Measurements from ENCODE around the gene CD247.
A peak's percentile ranks its signal among the peaks of the same experiment; 100 is the strongest.

The CD247 gene

DNA sequence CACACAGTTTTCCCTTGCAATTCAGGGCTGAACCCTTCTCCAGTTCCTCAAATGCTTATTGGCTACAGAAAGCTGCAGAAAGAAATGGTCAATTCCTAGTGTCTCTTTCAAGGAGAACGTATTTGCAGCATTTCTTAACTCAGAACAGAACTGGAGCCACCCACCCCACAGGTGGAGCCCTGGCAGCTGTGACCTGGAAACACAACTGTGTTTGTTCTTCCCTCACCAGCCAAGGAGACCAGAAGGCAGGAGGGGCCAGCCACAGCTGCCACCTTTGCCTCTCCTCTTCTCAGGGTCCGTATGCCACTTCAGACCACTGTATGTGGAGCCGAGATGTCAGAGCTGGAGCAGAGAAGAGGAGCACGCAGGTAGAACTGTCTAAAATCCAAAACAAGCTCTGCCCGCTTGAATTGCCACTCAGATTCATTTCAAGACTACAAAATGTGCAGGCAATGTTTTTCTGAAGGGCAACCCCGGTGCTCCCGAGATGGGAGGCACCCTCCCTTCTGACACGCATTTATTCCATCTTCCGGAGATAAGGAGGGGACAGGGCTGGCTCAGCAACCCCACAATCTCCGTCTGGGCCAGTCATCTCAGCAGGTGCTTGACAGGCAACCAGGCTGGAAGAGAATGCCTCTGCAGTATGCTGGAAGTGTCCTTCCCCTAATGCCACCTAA is 16.7 kb downstream of the CD247 start:
- TF ChIP-seq MYC (IDR thresholded peaks at IDR 0.05; ENCODE audit: low read depth, low read length) (no peak), POLR2A (IDR thresholded peaks at IDR 0.05; ENCODE audit: extremely low read depth, insufficient read length) (no peak)
- TF ChIP-seq, protein P1, sequence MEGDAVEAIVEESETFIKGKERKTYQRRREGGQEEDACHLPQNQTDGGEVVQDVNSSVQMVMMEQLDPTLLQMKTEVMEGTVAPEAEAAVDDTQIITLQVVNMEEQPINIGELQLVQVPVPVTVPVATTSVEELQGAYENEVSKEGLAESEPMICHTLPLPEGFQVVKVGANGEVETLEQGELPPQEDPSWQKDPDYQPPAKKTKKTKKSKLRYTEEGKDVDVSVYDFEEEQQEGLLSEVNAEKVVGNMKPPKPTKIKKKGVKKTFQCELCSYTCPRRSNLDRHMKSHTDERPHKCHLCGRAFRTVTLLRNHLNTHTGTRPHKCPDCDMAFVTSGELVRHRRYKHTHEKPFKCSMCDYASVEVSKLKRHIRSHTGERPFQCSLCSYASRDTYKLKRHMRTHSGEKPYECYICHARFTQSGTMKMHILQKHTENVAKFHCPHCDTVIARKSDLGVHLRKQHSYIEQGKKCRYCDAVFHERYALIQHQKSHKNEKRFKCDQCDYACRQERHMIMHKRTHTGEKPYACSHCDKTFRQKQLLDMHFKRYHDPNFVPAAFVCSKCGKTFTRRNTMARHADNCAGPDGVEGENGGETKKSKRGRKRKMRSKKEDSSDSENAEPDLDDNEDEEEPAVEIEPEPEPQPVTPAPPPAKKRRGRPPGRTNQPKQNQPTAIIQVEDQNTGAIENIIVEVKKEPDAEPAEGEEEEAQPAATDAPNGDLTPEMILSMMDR (IDR thresholded peaks at IDR 0.05; ENCODE audit: low read depth, low read length): no peak
- TF ChIP-seq, protein P2, sequence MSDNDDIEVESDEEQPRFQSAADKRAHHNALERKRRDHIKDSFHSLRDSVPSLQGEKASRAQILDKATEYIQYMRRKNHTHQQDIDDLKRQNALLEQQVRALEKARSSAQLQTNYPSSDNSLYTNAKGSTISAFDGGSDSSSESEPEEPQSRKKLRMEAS (IDR thresholded peaks at IDR 0.05; ENCODE audit: low read depth, low read length): no peak
- H3K4me3 ChIP-seq (ENCODE audit: low read depth, low read length): no peak overlapping the region
- no peak for DNase-seq (ENCODE audit: low read depth)

DNA sequence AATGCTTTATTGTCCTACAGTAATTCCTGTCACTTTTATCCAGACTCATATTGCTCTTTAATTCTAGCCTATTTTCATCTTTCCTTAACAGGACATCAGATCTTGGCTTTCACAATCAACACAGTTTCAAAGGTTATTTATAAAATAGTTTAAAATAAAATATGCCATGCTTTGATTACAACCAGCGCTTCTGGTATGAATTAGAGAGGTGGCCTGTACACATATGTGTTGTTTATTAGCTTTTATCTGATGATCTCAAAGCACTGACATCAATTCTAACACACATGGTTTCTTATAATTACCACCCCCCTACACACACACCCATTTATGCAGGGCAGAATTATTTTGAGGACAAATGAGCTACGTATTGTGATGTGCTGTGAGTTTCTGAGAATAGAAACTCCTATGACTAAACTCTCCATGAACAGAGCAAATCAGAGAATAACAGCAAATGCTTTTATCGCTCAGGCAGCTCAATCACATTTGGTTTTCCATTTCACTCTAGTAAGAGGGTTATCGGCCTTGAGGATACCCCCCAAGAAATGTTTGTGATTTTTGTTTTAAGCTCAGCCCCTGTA is 18.0 kb downstream of the CD247 start:
- TF ChIP-seq POLR2A (IDR thresholded peaks at IDR 0.05; ENCODE audit: extremely low read depth, insufficient read length): no peak
- TF ChIP-seq, protein P1 (IDR thresholded peaks at IDR 0.05; ENCODE audit: low read depth, low read length): no peak
- H3K4me3 ChIP-seq (ENCODE audit: low read depth, low read length): no peak overlapping the region
- no peak for DNase-seq (ENCODE audit: low read depth)

DNA sequence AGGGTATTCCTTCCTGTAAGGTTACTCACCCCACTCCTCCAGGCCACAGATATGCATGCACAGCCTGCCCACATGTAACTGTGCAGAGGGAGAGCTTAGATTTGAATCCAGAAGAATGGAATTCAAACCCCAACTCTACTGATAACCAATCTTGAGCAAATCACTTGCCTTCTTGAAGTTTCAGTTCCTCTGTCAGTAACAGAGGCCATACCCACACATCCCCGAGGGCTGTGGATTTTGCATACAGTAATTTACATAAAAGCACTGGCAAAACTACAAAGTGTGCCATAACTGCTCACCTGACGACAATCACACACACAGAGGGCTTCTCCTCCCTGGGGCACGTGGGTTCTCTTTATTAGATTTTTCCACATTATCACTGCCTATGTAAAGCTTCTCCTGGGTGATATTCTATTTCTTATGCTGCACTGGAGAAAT is 18.6 kb downstream of the CD247 start:
- H3K4me3 ChIP-seq (ENCODE audit: low read depth, low read length): no peak overlapping the region
- peak; percentile 4 for DNase-seq (ENCODE audit: low read depth)
- TF ChIP-seq, protein P2 (IDR thresholded peaks at IDR 0.05; ENCODE audit: low read depth, low read length): no peak
- TF ChIP-seq MYC (IDR thresholded peaks at IDR 0.05; ENCODE audit: low read depth, low read length): no peak
- TF ChIP-seq, protein P1 (IDR thresholded peaks at IDR 0.05; ENCODE audit: low read depth, low read length): no peak
- TF ChIP-seq POLR2A (IDR thresholded peaks at IDR 0.05; ENCODE audit: extremely low read depth, insufficient read length): no peak

DNA sequence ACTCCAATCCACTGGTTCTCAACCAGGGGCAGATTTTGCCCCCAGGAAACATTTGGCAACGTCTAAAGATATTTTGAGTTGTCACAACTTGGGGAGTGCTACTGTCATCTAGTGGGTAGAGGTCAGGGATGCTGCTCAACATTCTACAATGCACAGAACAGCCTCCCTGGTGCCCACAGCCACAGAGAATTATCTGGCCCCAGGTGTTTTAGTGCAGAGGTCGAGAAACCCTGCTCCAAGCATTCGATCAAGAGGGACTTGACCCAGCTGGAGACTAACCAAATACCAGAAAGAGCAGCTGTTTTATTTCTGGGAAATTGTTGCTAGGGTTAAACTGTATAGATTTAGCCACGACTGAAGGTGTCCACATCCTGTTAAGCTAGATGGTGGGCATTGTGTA is 19.2 kb downstream of the CD247 start:
- TF ChIP-seq, protein P2 (IDR thresholded peaks at IDR 0.05; ENCODE audit: low read depth, low read length): no peak
- TF ChIP-seq, protein P1 (IDR thresholded peaks at IDR 0.05; ENCODE audit: low read depth, low read length): no peak
- no peak for TF ChIP-seq MYC (IDR thresholded peaks at IDR 0.05; ENCODE audit: low read depth, low read length)
- TF ChIP-seq POLR2A (IDR thresholded peaks at IDR 0.05; ENCODE audit: extremely low read depth, insufficient read length): no peak
- no peak overlapping the region for H3K4me3 ChIP-seq (ENCODE audit: low read depth, low read length)
- no peak for DNase-seq (ENCODE audit: low read depth)

DNA sequence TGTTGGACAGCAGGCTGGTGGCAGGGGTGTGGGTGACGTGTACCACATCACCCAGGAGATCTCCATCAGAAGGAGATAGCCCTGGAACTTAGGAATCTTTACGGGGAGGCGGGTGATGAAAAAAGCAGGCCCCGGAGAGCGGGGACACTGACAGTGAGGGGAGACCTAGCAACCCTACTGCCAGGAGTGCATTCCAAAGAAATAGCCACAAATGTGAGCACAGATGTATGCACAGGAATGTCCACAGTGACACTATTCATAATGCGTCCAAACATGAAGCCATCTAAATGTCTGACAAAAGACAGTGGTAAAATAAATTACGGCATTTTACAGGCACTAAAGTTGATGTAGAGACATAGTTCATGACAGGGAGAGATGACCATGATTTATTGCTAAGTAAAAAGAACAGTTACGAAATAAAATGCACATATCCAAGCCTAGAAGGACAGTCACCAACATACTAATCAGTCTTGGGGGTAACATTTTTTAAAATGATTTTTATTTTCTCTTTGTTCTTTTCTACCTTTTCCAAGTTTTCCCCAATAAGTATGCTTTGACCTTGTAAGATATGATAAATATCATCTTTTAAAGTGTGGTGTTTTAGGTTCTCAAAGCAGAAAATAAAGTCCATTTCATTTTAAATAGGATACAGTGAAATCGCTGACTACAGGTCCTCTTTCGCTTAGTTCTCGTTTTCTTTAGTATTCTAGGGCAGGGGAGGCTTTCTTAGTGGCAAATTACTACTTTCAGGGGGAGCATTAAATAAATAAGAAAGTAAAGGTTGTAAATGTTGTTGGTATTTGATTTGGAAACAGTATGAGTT is 21.3 kb downstream of the CD247 start:
- DNase-seq (ENCODE audit: low read depth): no peak
- no peak for TF ChIP-seq MYC (IDR thresholded peaks at IDR 0.05; ENCODE audit: low read depth, low read length)
- no peak for TF ChIP-seq POLR2A (IDR thresholded peaks at IDR 0.05; ENCODE audit: extremely low read depth, insufficient read length)
- TF ChIP-seq, protein P2 (IDR thresholded peaks at IDR 0.05; ENCODE audit: low read depth, low read length): no peak
- TF ChIP-seq, protein P1 (IDR thresholded peaks at IDR 0.05; ENCODE audit: low read depth, low read length): no peak
- no peak overlapping the region for H3K4me3 ChIP-seq (ENCODE audit: low read depth, low read length)

Measured in NB4 (cell line).